Thyroid gland (tissue), 4 donors: Measurements from ENCODE around the gene STXBP1. TPM values are rescaled to one million over a fixed set of nuclear protein-coding genes. Genes with fewer than 3 reads are reported as not detected.

Experiments
- DNase-seq, 2 donors: peaks; one replicate each; pipeline ENCODE4 v3.0.0-alpha.2; 2019
- H3K27ac ChIP-seq, 3 donors: fragments of 200-600 bp; sonication (generic); 1 replicate in 2 of 3; 2 replicates in 1 of 3; pipeline ENCODE4 v1.5.1; 2016 to 2019; ENCODE audit warnings: mild to moderate bottlenecking in 1 of 3, moderate library complexity in 1 of 3
- H3K27me3 ChIP-seq: fragments of 200-600 bp; sonication (generic); one replicate; pipeline ENCODE4 v1.5.1; 2019
- H3K36me3 ChIP-seq, 2 donors: fragments of 200-600 bp; sonication (generic); one replicate each; pipeline ENCODE4 v1.5.1; 2016 to 2019
- H3K4me1 ChIP-seq, 2 donors: fragments of 200-600 bp; sonication (generic); one replicate each; pipeline ENCODE4 v1.5.1; 2017 to 2019
- H3K4me3 ChIP-seq, 3 donors: fragments of 200-600 bp; sonication (generic); replicated peaks in 1 of 3; 1 replicate in 2 of 3; 2 replicates in 1 of 3; pipeline ENCODE4 v1.5.1; 2016; ENCODE audit warnings: mild to moderate bottlenecking in 1 of 3
- H3K9me3 ChIP-seq: fragments of 200-600 bp; sonication (generic); one replicate; pipeline ENCODE4 v1.5.1; 2017
- POLR2A ChIP-seq, 2 donors: fragments of 450-650 bp; IDR thresholded peaks; one replicate each; pipeline ENCODE4 v1.6.1; 2017; ENCODE audit warnings: antibody characterized with exemption in 2 of 2, mild to moderate bottlenecking in 2 of 2, moderate library complexity in 1 of 2
- WGBS, 2 donors: methylation state at CpG; one replicate each; pipeline ENCODE4 v1.1.5; 2017; 5-methylcytosine and 5-hydroxymethylcytosine counted together
- intact Hi-C: fragments of 100-400 bp; cut with DNase I; formaldehyde crosslinking; loops from one replicate; pipeline ENCODE4 v1.15.1; 2023
- total RNA-seq, 4 donors: library from RNA; depleted of rRNA; stranded (reverse); fragments of >200 nt; gene quantifications; one replicate each; pipeline ENCODE4 v1.2.3, GENCODE V29; 2016
- TF ChIP-seq, protein P1 (sequence below), 6 experiments: fragments of 200-600 bp in 3 of 6; fragments of 450-650 bp in 3 of 6; sonication (generic) in 3 of 6; IDR thresholded peaks; one replicate each; pipeline ENCODE4 v1.5.1; 2016 to 2019; ENCODE audit warnings: antibody characterized with exemption in 6 of 6, mild to moderate bottlenecking in 2 of 6, inconsistent platforms in 1 of 6, moderate library complexity in 1 of 6

Gene STXBP1
- total RNA-seq, 4 donors from 2014 or later: 23.8 to 139 (median 106) TPM

GRCh38 chr9:127734747-127735529 lies 122.9 kb downstream of the STXBP1 start, which contains the start of gene TOR2A:
TOR2A (minus strand) TSS chr9:127735294; CDS start chr9:127735270, 24 bp downstream.
- Histone ChIP-seq H3K27ac (peak within 1 kb of the TSS; percentile 91 to 97 (median 92)), H3K4me1 (peaks cover 4 to 7% of the 10 kb centered on the region in 2 donors), H3K36me3 (peaks cover 4% of the 10 kb centered on the region in 2 donors), H3K9me3 (no peaks in the 10 kb centered on the region), H3K27me3 (no peaks in the 10 kb centered on the region), H3K4me3 (peak within 1 kb of the TSS; percentile 40 to 80 (median 48))
- DNase-seq: peak; percentile 97 to 98
- intact Hi-C loops: loop anchor here (5.0 kb wide), 4 partner anchors 47 to 182 kb away; partner anchors contain the start of gene ST6GALNAC4
- TF ChIP-seq POLR2A (IDR thresholded peaks at IDR 0.05): peak; percentile 56 to 90
- TF ChIP-seq, protein P1, sequence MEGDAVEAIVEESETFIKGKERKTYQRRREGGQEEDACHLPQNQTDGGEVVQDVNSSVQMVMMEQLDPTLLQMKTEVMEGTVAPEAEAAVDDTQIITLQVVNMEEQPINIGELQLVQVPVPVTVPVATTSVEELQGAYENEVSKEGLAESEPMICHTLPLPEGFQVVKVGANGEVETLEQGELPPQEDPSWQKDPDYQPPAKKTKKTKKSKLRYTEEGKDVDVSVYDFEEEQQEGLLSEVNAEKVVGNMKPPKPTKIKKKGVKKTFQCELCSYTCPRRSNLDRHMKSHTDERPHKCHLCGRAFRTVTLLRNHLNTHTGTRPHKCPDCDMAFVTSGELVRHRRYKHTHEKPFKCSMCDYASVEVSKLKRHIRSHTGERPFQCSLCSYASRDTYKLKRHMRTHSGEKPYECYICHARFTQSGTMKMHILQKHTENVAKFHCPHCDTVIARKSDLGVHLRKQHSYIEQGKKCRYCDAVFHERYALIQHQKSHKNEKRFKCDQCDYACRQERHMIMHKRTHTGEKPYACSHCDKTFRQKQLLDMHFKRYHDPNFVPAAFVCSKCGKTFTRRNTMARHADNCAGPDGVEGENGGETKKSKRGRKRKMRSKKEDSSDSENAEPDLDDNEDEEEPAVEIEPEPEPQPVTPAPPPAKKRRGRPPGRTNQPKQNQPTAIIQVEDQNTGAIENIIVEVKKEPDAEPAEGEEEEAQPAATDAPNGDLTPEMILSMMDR (IDR thresholded peaks at IDR 0.05): peak; percentile 84 to 100 (median 96)
- WGBS, 2 donors: 0% methylated on average over 20 to 30 of the region's 76 CpGs

GRCh38 chr9:127735530-127736185 lies 123.6 kb downstream of the STXBP1 start:
- 15 to 19% methylated on average over 12 to 15 of the region's 15 CpGs for WGBS, 2 donors
- Histone ChIP-seq H3K27ac (no peak overlapping the region), H3K36me3 (peaks cover 4% of the 10 kb centered on the region in 2 donors), H3K9me3 (no peaks in the 10 kb centered on the region), H3K4me3 (no peak overlapping the region), H3K27me3 (no peaks in the 10 kb centered on the region), H3K4me1 (peaks cover 4 to 7% of the 10 kb centered on the region in 2 donors)
- intact Hi-C loops: loop anchor here (5.0 kb wide), 3 partner anchors 47 to 182 kb away; partner anchors contain the start of gene ST6GALNAC4
- no peak for DNase-seq
- TF ChIP-seq, protein P1 (IDR thresholded peaks at IDR 0.05): no peak

GRCh38 chr9:127738666-127739065 lies 126.6 kb downstream of the STXBP1 start:
- DNase-seq: no peak
- Histone ChIP-seq H3K4me3 (no peak overlapping the region), H3K27me3 (no peaks in the 10 kb centered on the region), H3K9me3 (no peaks in the 10 kb centered on the region), H3K36me3 (peaks cover 0 to 15% of the 10 kb centered on the region in 2 donors), H3K27ac (no peak overlapping the region), H3K4me1 (peaks cover 11 to 14% of the 10 kb centered on the region in 2 donors)
- TF ChIP-seq, protein P1 (IDR thresholded peaks at IDR 0.05): no peak
- no peak for TF ChIP-seq POLR2A (IDR thresholded peaks at IDR 0.05)
- intact Hi-C loops: loop anchor here (5.0 kb wide), 3 partner anchors 44 to 179 kb away; partner anchors contain the start of gene ST6GALNAC4
- 85% methylated on average over 11 to 13 of the region's 13 CpGs for WGBS, 2 donors

DNA sequence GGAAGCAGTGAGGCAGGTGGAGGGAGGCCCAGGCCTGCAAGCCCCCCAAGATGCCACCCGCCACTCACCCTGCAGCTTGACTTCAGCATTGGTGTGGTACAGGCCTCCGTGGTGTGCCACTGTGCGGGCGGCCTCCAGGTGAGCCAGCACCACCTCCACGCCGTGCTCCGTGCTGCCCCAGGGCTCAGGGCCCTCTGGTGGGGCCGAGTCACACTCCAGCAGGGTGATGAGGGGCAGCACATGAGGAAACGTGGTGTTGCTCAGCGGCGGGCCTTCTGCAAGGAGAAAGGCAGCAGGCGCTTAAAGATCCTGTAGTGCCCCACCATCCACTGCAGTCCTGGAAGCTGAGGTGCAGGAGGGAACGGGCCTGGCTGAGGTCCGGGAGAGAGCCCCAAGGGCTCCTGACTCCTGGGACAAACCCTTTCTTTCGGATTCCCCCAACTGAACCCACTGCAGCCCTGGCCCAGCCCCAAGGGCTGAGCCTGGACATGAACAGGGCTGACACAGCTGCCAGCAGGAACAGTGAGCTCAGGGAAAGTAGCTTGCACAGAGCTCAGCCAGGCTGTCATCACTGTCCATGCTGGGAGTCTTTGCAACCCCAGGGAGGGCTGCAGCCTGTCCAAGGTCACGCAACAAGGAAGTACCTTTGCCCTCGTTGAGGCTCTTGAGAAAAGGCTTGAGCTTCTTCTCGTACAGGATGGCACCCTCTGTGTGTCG lies 127.7 kb downstream of the STXBP1 start:
- WGBS, 2 donors: 82% methylated on average over 16 to 19 of the region's 19 CpGs
- H3K36me3 ChIP-seq: peaks cover 0 to 18% of the 10 kb centered on the region in 2 donors
- no peaks in the 10 kb centered on the region for H3K27me3 ChIP-seq
- H3K4me1 ChIP-seq: peaks cover 7% of the 10 kb centered on the region in 2 donors
- peak overlapping the region in 2 of 3 donors; percentile 21 to 40 for H3K27ac ChIP-seq
- H3K9me3 ChIP-seq: no peaks in the 10 kb centered on the region
- no peak for DNase-seq
- intact Hi-C loops: loop anchor here (5.0 kb wide), 3 partner anchors 43 to 178 kb away; partner anchors contain the start of gene ST6GALNAC4
- TF ChIP-seq, protein P1 (IDR thresholded peaks at IDR 0.05): no peak
- no peak for TF ChIP-seq POLR2A (IDR thresholded peaks at IDR 0.05)
- no peak overlapping the region for H3K4me3 ChIP-seq
